Stomach (tissue), 9 donors: ENCODE results near the gene STARD7. TPM values are rescaled to one million over a fixed set of nuclear protein-coding genes. Genes with fewer than 3 reads are reported as not detected.

Experiments
- DNase-seq, 2 donors: peaks; one replicate each; pipeline versions ENCODE4 v3.0.0 to v3.0.0-alpha.2; 2013 to 2019
- H3K27ac ChIP-seq, 5 donors: fragments of 200-600 bp in 4 of 5; sonication (generic) in 4 of 5; one replicate each; pipeline ENCODE4 v1.5.1; 2013 to 2019; ENCODE audit warnings: mild to moderate bottlenecking in 1 of 5, moderate library complexity in 1 of 5
- H3K27me3 ChIP-seq, 3 donors: fragments of 200-600 bp; sonication (generic); one replicate each; pipeline ENCODE4 v1.5.1; 2017 to 2019; ENCODE audit warnings: mixed run types in 1 of 3
- H3K36me3 ChIP-seq, 4 donors: fragments of 200-600 bp; sonication (generic); 1 replicate in 3 of 4; 2 replicates in 1 of 4; pipeline ENCODE4 v1.5.1; 2016 to 2019
- H3K4me1 ChIP-seq, 4 donors: fragments of 200-600 bp; sonication (generic); one replicate each; pipeline ENCODE4 v1.5.1; 2016 to 2019
- H3K4me3 ChIP-seq, 4 donors: fragments of 200-600 bp; sonication (generic) in 3 of 4; one replicate each; pipeline ENCODE4 v1.5.1; 2016 to 2019; ENCODE audit warnings: mild to moderate bottlenecking in 1 of 4
- H3K9me3 ChIP-seq, 4 donors: fragments of 200-600 bp; sonication (generic); one replicate each; pipeline ENCODE4 v1.5.1; 2016 to 2019
- EP300 ChIP-seq: sonication (generic); formaldehyde crosslinking; IDR thresholded peaks from one replicate; pipeline ENCODE4 v1.6.1; 2017; ENCODE audit warnings: antibody characterized with exemption
- POLR2A ChIP-seq, 4 donors: fragments of 450-650 bp; IDR thresholded peaks; one replicate each; pipeline ENCODE4 v1.6.1; 2016; ENCODE audit warnings: antibody characterized with exemption in 4 of 4, control low read depth in 2 of 4, mild to moderate bottlenecking in 1 of 4, moderate library complexity in 1 of 4
- POLR2AphosphoS5 ChIP-seq, 3 donors: sonication (generic); formaldehyde crosslinking; IDR thresholded peaks; one replicate each; pipeline ENCODE4 v1.6.1; 2016; ENCODE audit warnings: antibody characterized with exemption in 3 of 3
- WGBS, 5 donors: extraction: QIAGEN DNeasy Blood & Tissue Kit in 3 of 5; methylation state at CpG; one replicate each; pipeline versions ENCODE4 v1.1.5 to v1.1.7; 2013 to 2018; 5-methylcytosine and 5-hydroxymethylcytosine counted together
- intact Hi-C: fragments of 100-400 bp; cut with DNase I; formaldehyde crosslinking; loops from one replicate; pipeline ENCODE4 v1.15.1; 2023; ENCODE audit warnings: low total_unique reads
- polyA plus RNA-seq, 3 donors: library from polyadenylated mRNA; stranded (reverse); fragments of 200-250 nt; gene quantifications; one replicate each; pipeline ENCODE4 v1.2.3, GENCODE V29; 2013
- total RNA-seq, 5 donors: library from RNA; depleted of rRNA; stranded (reverse); fragments of >200 nt; gene quantifications; one replicate each; pipeline versions ENCODE4 v1.1.0 to v1.2.3, GENCODE V29; 2014 to 2016
- TF ChIP-seq, protein P1 (sequence below), 7 experiments: fragments of 450-650 bp in 4 of 7; fragments of 200-600 bp in 3 of 7; sonication (generic) in 3 of 7; IDR thresholded peaks; one replicate each; pipeline ENCODE4 v1.5.1; 2016 to 2019; ENCODE audit warnings: antibody characterized with exemption in 7 of 7, control low read depth in 2 of 7, mild to moderate bottlenecking in 1 of 7
- donor health status: healthy with polysubstance abuse.
- donor health status: Bipolar disorder and iron deficiency.
- donor health status: healthy.

STARD7 gene
- total and polyA plus RNA-seq, 8 donors = 30.3 to 165 (median 48.7) TPM

DNA sequence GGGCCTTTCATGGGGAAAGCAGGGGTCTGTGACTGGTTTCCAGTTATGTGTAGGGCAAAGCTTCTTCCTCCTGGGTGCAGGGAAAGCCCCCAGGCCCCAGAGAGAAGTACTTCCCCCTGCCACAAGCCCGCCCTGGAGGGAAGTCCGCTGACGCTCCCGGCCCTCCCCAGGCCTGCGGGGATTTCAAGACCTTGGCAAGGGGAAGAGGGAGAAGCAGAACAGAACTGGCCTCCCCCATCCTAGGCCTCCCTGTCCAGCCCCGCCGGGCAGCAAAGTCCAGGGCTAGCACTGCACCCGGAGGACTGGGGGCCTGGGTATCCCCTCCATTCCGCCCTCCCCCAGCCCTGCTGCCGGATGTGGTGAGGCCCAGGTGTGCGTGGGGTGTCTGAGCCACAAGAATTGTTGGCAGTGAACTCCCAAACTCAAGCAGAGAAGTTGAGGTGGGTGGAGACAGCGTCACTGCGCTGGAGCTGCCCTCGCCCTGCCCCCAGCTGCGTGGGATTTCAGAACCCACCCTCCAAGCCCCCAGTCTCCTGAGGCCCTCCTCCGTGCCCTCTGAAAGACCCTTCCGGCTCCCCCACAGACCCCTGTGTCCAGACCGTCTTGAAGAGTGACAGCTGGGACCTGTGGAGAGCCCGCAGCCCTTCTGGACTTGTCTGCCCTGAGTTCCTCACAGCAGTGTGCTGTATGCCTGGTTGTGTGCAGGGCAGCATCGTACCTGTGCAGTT lies 62.3 kb downstream of the STARD7 start:
- no peak for TF ChIP-seq POLR2A (IDR thresholded peaks at IDR 0.05)
- no peak for TF ChIP-seq EP300
- TF ChIP-seq, protein P1, sequence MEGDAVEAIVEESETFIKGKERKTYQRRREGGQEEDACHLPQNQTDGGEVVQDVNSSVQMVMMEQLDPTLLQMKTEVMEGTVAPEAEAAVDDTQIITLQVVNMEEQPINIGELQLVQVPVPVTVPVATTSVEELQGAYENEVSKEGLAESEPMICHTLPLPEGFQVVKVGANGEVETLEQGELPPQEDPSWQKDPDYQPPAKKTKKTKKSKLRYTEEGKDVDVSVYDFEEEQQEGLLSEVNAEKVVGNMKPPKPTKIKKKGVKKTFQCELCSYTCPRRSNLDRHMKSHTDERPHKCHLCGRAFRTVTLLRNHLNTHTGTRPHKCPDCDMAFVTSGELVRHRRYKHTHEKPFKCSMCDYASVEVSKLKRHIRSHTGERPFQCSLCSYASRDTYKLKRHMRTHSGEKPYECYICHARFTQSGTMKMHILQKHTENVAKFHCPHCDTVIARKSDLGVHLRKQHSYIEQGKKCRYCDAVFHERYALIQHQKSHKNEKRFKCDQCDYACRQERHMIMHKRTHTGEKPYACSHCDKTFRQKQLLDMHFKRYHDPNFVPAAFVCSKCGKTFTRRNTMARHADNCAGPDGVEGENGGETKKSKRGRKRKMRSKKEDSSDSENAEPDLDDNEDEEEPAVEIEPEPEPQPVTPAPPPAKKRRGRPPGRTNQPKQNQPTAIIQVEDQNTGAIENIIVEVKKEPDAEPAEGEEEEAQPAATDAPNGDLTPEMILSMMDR (IDR thresholded peaks at IDR 0.05) = no peak
- peak in 2 of 3 donors; percentile 10 to 35 for TF ChIP-seq POLR2AphosphoS5 (IDR thresholded peaks at IDR 0.05)
- 52 to 79% (median 64%) methylated on average over 5 to 20 of the region's 20 CpGs for WGBS, 5 donors
- peaks cover 14 to 55% (median 37%) of the 10 kb centered on the region in 4 donors for H3K4me1 ChIP-seq
- H3K4me3 ChIP-seq = peak overlapping the region in 1 of 4 donors; percentile 66
- H3K27ac ChIP-seq = peak overlapping the region; percentile 40 to 83 (median 74)
- no peaks in the 10 kb centered on the region for H3K36me3 ChIP-seq
- H3K9me3 ChIP-seq = no peaks in the 10 kb centered on the region
- intact Hi-C loops = no loop called here
- peak; percentile 47 to 81 for DNase-seq
- no peaks in the 10 kb centered on the region for H3K27me3 ChIP-seq

DNA sequence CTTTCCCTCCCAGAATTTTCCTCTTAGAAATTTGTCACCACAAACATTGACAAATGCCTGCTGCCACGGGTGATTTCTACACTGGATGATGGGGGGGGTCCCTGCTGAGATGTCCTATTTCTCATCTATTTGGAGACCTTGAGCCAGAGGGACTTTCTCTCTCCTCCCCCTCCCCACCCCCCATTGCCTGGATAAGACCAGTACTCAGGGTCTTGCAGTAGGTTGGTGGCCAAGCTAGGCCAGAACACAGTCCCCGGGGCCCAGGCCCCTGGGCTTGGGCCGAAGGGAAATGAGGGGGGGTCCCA lies 62.8 kb downstream of the STARD7 start:
- Histone ChIP-seq H3K4me1 (peaks cover 14 to 55% (median 37%) of the 10 kb centered on the region in 4 donors), H3K4me3 (peak overlapping the region; percentile 54 to 68 (median 64)), H3K36me3 (no peaks in the 10 kb centered on the region), H3K27ac (peak overlapping the region; percentile 40 to 83 (median 74)), H3K9me3 (no peaks in the 10 kb centered on the region), H3K27me3 (no peaks in the 10 kb centered on the region)
- WGBS, 5 donors = 49 to 62% (median 50%) methylated on average over 3 of the region's 3 CpGs
- TF ChIP-seq EP300 (no peak), POLR2A (IDR thresholded peaks at IDR 0.05) (no peak), POLR2AphosphoS5 (IDR thresholded peaks at IDR 0.05) (no peak)
- TF ChIP-seq, protein P1 (IDR thresholded peaks at IDR 0.05) = no peak
- DNase-seq = no peak
- intact Hi-C loops = no loop called here

DNA sequence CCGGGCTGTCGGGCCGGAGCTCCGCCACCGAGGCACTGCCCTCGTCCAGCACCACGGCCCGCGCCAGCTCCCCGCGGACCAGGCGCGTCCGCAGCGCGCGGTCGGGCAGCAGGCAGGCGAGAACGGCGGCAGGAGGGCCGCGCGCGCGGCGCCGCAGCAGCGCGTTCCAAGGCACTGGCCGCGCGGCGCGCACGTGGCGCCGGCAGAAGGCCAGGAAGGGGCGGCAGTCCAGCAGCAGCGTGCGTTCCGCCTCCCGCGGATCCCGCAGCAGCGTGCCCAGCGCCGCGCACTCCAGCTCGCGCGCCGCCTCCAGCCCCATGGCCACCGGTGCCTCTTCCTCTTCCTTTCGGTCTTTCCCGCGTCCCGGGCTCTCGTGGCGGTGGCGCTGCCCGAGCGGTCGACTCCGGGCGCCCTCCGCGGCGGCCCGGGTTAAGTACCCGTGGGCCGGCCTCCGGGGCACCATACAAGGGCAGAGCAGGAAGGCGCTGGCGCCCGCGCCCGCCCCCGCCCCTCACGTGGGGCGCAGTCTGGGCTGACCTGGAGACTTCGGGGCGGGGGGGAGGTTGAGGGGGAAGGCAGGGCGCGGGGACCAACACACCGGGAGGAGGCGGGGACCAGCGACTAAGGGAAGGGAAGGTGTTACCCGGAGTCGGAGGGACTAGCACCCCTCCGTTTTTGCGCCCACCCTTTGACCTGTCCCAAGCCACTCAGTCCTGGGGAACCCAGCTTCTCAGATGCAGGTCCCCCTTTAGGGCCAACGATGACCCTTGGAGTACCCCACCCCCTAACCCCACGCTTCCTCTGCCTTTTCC lies 63.4 kb downstream of the STARD7 start, which contains the start of gene DUSP2:
Gene DUSP2, minus strand, starts transcription at position 405 of the 812 bp plus-strand sequence. Its CDS starts 86 bp downstream, at position 319.
- intact Hi-C loops = no loop called here

More for the DNA sequence above, 63.4 kb downstream of the STARD7 start, which contains the start of gene DUSP2:
- Histone ChIP-seq H3K36me3 (no peaks in the 10 kb centered on the region), H3K4me1 (peaks cover 14 to 55% (median 37%) of the 10 kb centered on the region in 4 donors), H3K27me3 (no peaks in the 10 kb centered on the region), H3K27ac (peak within 1 kb of the TSS; percentile 61 to 83 (median 74)), H3K4me3 (peak within 1 kb of the TSS; percentile 54 to 68 (median 64)), H3K9me3 (no peaks in the 10 kb centered on the region)
- 2 to 8% (median 4%) methylated on average over 21 to 94 of the region's 94 CpGs for WGBS, 5 donors
- peak; percentile 82 to 94 for DNase-seq
- TF ChIP-seq POLR2AphosphoS5 (IDR thresholded peaks at IDR 0.05) = peak; percentile 1 to 88 (median 80)
- no peak for TF ChIP-seq EP300
- TF ChIP-seq, protein P1 (IDR thresholded peaks at IDR 0.05) = peak in 1 of 7 experiments; percentile 9
- peak in 1 of 4 donors; percentile 54 for TF ChIP-seq POLR2A (IDR thresholded peaks at IDR 0.05)
